GM12864 (cell line): Measurements from ENCODE around the gene HLA-DOA.

ENCODE experiments used
- DNase-seq: peaks from one replicate; pipeline ENCODE4 v3.0.0-alpha.2; 2011; ENCODE audit warnings: low read depth
- H3K4me3 ChIP-seq: 2 replicates; pipeline ENCODE4 v1.5.1; 2011; ENCODE audit warnings: mild to moderate bottlenecking, low read depth, low read length, control low read depth
- TF ChIP-seq, protein P1 (sequence below): IDR thresholded peaks from 2 replicates; pipeline ENCODE4 v1.5.1; 2011; ENCODE audit warnings: low read depth, mild to moderate bottlenecking, moderate library complexity, low read length, control low read depth, inconsistent platforms; ENCODE audit errors: missing control alignments

HLA-DOA gene

DNA sequence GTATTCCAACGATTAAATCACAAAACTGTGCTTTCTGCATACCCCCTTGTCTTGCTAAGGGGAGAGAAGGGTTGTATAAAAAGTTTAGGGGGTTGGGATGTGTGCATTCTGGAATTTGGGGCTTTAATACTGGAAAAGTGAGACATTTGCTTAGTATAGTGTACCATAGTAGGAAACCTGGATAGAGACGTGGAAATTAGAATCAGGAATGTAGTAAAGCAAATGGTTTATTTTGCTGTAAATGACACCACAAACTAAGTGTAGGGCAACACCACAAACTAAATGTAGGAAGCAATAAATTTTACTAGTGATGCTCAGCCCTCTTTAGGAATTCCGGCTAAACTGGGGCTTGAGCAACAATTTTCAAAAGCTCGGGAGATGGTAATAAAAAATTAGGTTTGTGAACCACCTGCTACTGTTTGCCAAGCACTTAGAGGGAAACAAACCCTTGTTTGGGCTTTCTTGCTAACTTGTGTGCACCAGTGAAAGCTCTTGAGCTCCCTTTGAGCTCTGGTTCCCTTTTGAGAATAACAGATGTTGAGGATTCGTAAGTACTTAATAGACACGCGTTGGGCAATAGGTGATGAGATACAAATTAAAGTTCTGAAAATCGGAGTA is 27.2 kb downstream of the HLA-DOA start:
- no peak overlapping the region for H3K4me3 ChIP-seq
- TF ChIP-seq, protein P1, sequence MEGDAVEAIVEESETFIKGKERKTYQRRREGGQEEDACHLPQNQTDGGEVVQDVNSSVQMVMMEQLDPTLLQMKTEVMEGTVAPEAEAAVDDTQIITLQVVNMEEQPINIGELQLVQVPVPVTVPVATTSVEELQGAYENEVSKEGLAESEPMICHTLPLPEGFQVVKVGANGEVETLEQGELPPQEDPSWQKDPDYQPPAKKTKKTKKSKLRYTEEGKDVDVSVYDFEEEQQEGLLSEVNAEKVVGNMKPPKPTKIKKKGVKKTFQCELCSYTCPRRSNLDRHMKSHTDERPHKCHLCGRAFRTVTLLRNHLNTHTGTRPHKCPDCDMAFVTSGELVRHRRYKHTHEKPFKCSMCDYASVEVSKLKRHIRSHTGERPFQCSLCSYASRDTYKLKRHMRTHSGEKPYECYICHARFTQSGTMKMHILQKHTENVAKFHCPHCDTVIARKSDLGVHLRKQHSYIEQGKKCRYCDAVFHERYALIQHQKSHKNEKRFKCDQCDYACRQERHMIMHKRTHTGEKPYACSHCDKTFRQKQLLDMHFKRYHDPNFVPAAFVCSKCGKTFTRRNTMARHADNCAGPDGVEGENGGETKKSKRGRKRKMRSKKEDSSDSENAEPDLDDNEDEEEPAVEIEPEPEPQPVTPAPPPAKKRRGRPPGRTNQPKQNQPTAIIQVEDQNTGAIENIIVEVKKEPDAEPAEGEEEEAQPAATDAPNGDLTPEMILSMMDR = no peak
- no peak for DNase-seq

DNA sequence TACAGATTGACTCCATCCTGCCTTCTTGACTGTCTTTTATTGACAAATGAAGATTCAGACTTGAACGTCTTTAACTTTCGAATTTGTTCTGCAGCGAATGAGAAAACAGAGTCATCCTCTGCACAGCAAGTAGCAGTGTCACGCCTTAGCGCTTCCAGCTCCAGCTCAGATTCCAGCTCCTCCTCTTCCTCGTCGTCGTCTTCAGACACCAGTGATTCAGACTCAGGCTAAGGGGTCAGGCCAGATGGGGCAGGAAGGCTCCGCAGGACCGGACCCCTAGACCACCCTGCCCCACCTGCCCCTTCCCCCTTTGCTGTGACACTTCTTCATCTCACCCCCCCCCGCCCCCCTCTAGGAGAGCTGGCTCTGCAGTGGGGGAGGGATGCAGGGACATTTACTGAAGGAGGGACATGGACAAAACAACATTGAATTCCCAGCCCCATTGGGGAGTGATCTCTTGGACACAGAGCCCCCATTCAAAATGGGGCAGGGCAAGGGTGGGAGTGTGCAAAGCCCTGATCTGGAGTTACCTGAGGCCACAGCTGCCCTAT is 28.8 kb downstream of the HLA-DOA start:
- TF ChIP-seq, protein P1 = no peak
- no peak for DNase-seq
- H3K4me3 ChIP-seq = no peak overlapping the region

DNA sequence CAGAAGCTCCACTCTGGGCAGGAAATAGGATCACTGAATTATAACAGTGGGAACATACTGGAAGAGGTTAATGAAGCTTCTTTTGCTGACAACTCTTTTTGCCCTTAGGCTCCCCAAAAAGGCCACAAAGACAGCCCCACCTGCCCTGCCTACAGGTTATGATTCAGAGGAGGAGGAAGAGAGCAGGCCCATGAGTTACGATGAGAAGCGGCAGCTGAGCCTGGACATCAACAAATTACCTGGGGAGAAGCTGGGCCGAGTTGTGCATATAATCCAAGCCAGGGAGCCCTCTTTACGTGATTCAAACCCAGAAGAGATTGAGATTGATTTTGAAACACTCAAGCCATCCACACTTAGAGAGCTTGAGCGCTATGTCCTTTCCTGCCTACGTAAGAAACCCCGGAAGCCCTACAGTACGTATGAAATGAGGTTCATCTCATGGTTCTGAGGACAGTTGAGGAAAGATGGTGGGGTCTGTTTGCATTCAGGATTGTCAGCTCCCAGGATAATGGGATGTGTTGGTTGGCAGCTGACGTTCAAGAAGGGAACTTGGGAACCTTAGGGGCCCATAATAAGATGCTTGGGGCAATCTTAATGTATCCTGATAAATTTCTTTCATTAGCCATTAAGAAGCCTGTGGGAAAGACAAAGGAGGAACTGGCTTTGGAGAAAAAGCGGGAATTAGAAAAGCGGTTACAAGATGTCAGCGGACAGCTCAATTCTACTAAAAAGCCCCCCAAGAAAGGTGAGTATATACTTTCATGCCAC is 29.5 kb downstream of the HLA-DOA start:
- TF ChIP-seq, protein P1 = no peak
- no peak for DNase-seq
- H3K4me3 ChIP-seq = no peak overlapping the region

DNA sequence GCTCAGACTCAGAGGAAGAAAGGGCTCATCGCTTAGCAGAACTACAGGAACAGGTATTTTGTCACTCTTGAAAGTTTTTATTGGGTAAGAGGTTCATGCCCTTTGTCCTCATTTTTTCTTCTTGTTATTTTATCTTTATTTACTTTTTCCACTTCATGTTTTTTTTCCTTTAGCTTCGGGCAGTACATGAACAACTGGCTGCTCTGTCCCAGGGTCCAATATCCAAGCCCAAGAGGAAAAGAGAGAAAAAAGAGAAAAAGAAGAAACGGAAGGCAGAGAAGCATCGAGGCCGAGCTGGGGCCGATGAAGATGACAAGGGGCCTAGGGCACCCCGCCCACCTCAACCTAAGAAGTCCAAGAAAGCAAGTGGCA is 31.5 kb downstream of the HLA-DOA start:
- DNase-seq = no peak
- TF ChIP-seq, protein P1 = no peak
- no peak overlapping the region for H3K4me3 ChIP-seq

DNA sequence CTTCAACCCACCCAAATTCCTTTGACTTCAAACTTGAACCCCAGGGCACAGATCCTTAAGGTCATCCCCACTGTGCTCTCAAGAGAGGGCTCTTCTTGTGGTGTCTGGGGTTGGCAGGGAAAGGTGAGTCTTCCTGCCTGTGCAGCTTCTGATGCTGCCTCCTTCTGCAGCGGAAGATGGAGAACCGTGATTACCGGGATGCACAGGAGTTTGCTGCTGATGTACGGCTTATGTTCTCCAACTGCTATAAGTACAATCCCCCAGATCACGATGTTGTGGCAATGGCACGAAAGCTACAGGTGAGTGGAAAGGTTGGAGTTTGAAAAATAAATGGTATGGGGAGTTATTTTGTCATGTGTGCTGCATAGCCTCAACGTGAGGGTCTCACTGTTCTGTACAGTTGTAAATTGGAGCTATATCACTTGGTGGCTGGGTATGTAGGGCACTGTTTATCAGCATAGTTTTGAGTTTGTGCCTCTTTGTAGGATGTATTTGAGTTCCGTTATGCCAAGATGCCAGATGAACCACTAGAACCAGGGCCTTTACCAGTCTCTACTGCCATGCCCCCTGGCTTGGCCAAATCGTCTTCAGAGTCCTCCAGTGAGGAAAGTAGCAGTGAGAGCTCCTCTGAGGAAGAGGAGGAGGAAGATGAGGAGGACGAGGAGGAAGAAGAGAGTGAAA is 32.0 kb downstream of the HLA-DOA start:
- TF ChIP-seq, protein P1 = no peak
- H3K4me3 ChIP-seq = no peak overlapping the region
- DNase-seq = no peak

DNA sequence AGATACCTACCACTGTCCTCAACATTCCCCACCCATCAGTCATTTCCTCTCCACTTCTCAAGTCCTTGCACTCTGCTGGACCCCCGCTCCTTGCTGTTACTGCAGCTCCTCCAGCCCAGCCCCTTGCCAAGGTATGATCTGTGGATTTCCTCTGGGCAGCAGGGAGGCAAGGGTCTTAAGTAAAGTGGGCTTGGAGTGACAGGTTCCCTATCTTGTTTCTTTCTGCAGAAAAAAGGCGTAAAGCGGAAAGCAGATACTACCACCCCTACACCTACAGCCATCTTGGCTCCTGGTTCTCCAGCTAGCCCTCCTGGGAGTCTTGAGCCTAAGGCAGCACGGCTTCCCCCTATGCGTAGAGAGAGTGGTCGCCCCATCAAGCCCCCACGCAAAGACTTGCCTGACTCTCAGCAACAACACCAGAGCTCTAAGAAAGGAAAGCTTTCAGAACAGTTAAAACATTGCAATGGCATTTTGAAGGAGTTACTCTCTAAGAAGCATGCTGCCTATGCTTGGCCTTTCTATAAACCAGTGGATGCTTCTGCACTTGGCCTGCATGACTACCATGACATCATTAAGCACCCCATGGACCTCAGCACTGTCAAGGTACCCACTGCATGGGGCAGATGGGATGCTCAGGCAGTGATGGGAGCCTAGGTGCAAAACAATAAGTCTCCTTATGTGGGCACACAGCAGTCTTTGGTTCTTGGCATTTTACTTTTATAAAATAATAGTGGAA is 32.9 kb downstream of the HLA-DOA start:
- TF ChIP-seq, protein P1 = no peak
- H3K4me3 ChIP-seq = no peak overlapping the region
- DNase-seq = no peak
